Trophoblast cell (in vitro differentiated cells and primary cell): Measurements from ENCODE around the gene C18orf63.
"Not testable (repeated sequence)": the region's sequence is repeated elsewhere in the genome, so short reads cannot be mapped to it uniquely, and the experiment has no call there.

Experiments used
- DNase-seq, 2 donors: peaks; one replicate each; pipeline ENCODE4 v3.0.0-alpha.2; 2016
- H2AFZ ChIP-seq: 2 replicates; pipeline ENCODE4 v1.6.1; 2013; ENCODE audit warnings: low read length, moderate library complexity, mild to moderate bottlenecking; ENCODE audit not compliant: insufficient read depth, poor library complexity
- H2AK5ac ChIP-seq: 2 replicates; pipeline ENCODE4 v1.6.1; 2013; ENCODE audit warnings: mild to moderate bottlenecking, low read length
- H2BK120ac ChIP-seq: 2 replicates; pipeline ENCODE4 v1.6.1; 2013; ENCODE audit warnings: low read length, mild to moderate bottlenecking, moderate library complexity; ENCODE audit not compliant: insufficient read depth, poor library complexity
- H2BK12ac ChIP-seq: 2 replicates; pipeline ENCODE4 v1.6.1; 2013; ENCODE audit warnings: mild to moderate bottlenecking, low read length, moderate library complexity
- H2BK5ac ChIP-seq: 2 replicates; pipeline ENCODE4 v1.6.1; 2013; ENCODE audit warnings: low read length, low read depth, moderate library complexity, mild to moderate bottlenecking; ENCODE audit not compliant: poor library complexity
- H3K14ac ChIP-seq: 2 replicates; pipeline ENCODE4 v1.6.1; 2013; ENCODE audit warnings: mild to moderate bottlenecking, low read length
- H3K18ac ChIP-seq: 2 replicates; pipeline ENCODE4 v1.6.1; 2013; ENCODE audit warnings: mild to moderate bottlenecking, low read length
- H3K23ac ChIP-seq: 2 replicates; pipeline ENCODE4 v1.6.1; 2013; ENCODE audit warnings: low read length
- H3K27ac ChIP-seq: 2 replicates; pipeline ENCODE4 v1.5.1; 2013; ENCODE audit warnings: low read depth, mild to moderate bottlenecking, inconsistent platforms, low read length, moderate library complexity
- H3K27me3 ChIP-seq: 2 replicates; pipeline ENCODE4 v1.6.1; 2013; ENCODE audit warnings: inconsistent platforms, mild to moderate bottlenecking, low read length, moderate library complexity; ENCODE audit not compliant: insufficient read depth
- H3K36me3 ChIP-seq, 2 experiments: 1 replicate in 1 of 2; 2 replicates in 1 of 2; pipeline ENCODE4 v1.6.1; 2013; ENCODE audit warnings: low read length in 2 of 2, mild to moderate bottlenecking in 2 of 2, moderate library complexity in 1 of 2; ENCODE audit not compliant: insufficient read depth in 2 of 2, control insufficient read depth in 1 of 2
- H3K4ac ChIP-seq: 2 replicates; pipeline ENCODE4 v1.6.1; 2013; ENCODE audit warnings: low read depth, mild to moderate bottlenecking, low read length, moderate library complexity
- H3K4me1 ChIP-seq, 2 experiments: 1 replicate in 1 of 2; 2 replicates in 1 of 2; pipeline ENCODE4 v1.6.1; 2013; ENCODE audit warnings: low read length in 2 of 2, mild to moderate bottlenecking in 2 of 2, moderate library complexity in 1 of 2; ENCODE audit not compliant: insufficient read depth in 2 of 2, control insufficient read depth in 1 of 2
- H3K4me2 ChIP-seq: 2 replicates; pipeline ENCODE4 v1.6.1; 2013; ENCODE audit warnings: inconsistent platforms, mild to moderate bottlenecking, low read length, moderate library complexity
- H3K4me3 ChIP-seq: 2 replicates; pipeline ENCODE4 v1.5.1; 2013; ENCODE audit warnings: mild to moderate bottlenecking, low read depth, low read length, inconsistent platforms
- H3K79me1 ChIP-seq: one replicate; pipeline ENCODE4 v1.6.1; 2013; ENCODE audit warnings: low read length
- H3K79me2 ChIP-seq: 2 replicates; pipeline ENCODE4 v1.6.1; 2013; ENCODE audit warnings: low read length, mild to moderate bottlenecking; ENCODE audit not compliant: control insufficient read depth, insufficient read depth, poor library complexity
- H3K9ac ChIP-seq: 2 replicates; pipeline ENCODE4 v1.6.1; 2013; ENCODE audit warnings: mild to moderate bottlenecking, low read length
- H3K9me3 ChIP-seq: 2 replicates; pipeline ENCODE4 v1.6.1; 2013; ENCODE audit warnings: low read depth, mild to moderate bottlenecking, control low read depth, inconsistent platforms, low read length; ENCODE audit not compliant: insufficient read depth
- H4K12ac ChIP-seq: 2 replicates; pipeline ENCODE4 v1.6.1; 2013; ENCODE audit warnings: low read depth, mild to moderate bottlenecking, low read length, moderate library complexity
- H4K8ac ChIP-seq: 2 replicates; pipeline ENCODE4 v1.6.1; 2013; ENCODE audit warnings: low read depth, mild to moderate bottlenecking, low read length, moderate library complexity
- H4K91ac ChIP-seq: one replicate; pipeline ENCODE4 v1.6.1; 2013; ENCODE audit warnings: low read depth, mild to moderate bottlenecking, low read length, moderate library complexity
- WGBS: extraction: QIAGEN DNeasy Blood & Tissue Kit; methylation state at CpG from one replicate; pipeline ENCODE4 v1.1.7; 2013; ENCODE audit warnings: missing lambda C conversion rate; ENCODE audit not compliant: insufficient read length, insufficient coverage; ENCODE audit errors: extremely low coverage; 5-methylcytosine and 5-hydroxymethylcytosine counted together

The C18orf63 gene

GRCh38 chr18:74326791-74327190, 11.2 kb downstream of the C18orf63 start:
- not testable (repeated sequence) for H2AK5ac ChIP-seq, H3K4me1 ChIP-seq, H4K12ac ChIP-seq, H3K4me2 ChIP-seq, H3K36me3 ChIP-seq, H3K23ac ChIP-seq, H3K14ac ChIP-seq, H3K27me3 ChIP-seq, H2BK120ac ChIP-seq, H2BK12ac ChIP-seq, H3K79me2 ChIP-seq, H2BK5ac ChIP-seq, DNase-seq, H3K79me1 ChIP-seq, H4K91ac ChIP-seq, H3K27ac ChIP-seq, H3K4ac ChIP-seq, H3K4me3 ChIP-seq, H2AFZ ChIP-seq, H3K9ac ChIP-seq, H3K9me3 ChIP-seq, H4K8ac ChIP-seq, H3K18ac ChIP-seq
- no CpG with 5 or more reads among the region's 3 CpGs for WGBS

DNA sequence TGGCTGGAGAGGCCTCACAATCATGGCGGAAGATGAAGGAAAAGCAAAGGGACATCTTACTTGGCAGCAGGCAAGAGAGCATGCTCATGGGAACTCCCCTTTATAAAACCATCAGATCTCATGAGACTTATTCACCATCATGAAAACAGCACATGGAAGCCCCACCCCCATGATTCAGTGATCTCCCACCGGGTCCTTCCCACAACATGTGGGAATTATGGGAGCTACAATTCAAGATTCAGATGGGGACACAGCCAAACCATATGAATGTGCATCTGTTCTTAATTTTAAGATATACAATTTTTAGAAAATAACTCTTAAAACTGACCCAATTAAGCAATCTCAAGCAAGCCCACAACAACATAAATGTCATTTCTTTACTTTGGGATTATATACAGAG, 12.6 kb downstream of the C18orf63 start:
- H2AFZ ChIP-seq = no peak overlapping the region
- no peak overlapping the region for H3K23ac ChIP-seq
- H3K9me3 ChIP-seq = no peaks in the 10 kb centered on the region
- no peak overlapping the region for H4K8ac ChIP-seq
- H2BK12ac ChIP-seq = no peak overlapping the region
- H2BK120ac ChIP-seq = no peak overlapping the region
- H3K4ac ChIP-seq = no peak overlapping the region
- no peaks in the 10 kb centered on the region for H3K79me1 ChIP-seq
- no peak overlapping the region for H3K27ac ChIP-seq
- no CpG with 5 or more reads among the region's 2 CpGs for WGBS
- no peak overlapping the region for H3K4me3 ChIP-seq
- H3K9ac ChIP-seq = no peak overlapping the region
- H3K18ac ChIP-seq = no peak overlapping the region
- H3K36me3 ChIP-seq = no peaks in the 10 kb centered on the region
- no peak overlapping the region for H4K12ac ChIP-seq
- H3K27me3 ChIP-seq = no peaks in the 10 kb centered on the region
- H2BK5ac ChIP-seq = no peak overlapping the region
- no peaks in the 10 kb centered on the region for H3K4me1 ChIP-seq
- H3K14ac ChIP-seq = no peak overlapping the region
- no peak overlapping the region for H4K91ac ChIP-seq
- no peaks in the 10 kb centered on the region for H3K79me2 ChIP-seq
- no peak for DNase-seq
- no peak overlapping the region for H3K4me2 ChIP-seq
- no peak overlapping the region for H2AK5ac ChIP-seq

GRCh38 chr18:74329688-74330205, 14.1 kb downstream of the C18orf63 start:
- Histone ChIP-seq H4K91ac (no peak overlapping the region), H2AFZ (no peak overlapping the region), H3K4me1 (no peaks in the 10 kb centered on the region), H2BK12ac (no peak overlapping the region), H3K27me3 (no peaks in the 10 kb centered on the region), H3K14ac (no peak overlapping the region), H2AK5ac (no peak overlapping the region), H3K79me1 (no peaks in the 10 kb centered on the region), H3K27ac (no peak overlapping the region), H4K12ac (no peak overlapping the region), H3K9me3 (no peaks in the 10 kb centered on the region), H3K4ac (no peak overlapping the region), H2BK120ac (no peak overlapping the region), H3K4me2 (no peak overlapping the region), H3K9ac (no peak overlapping the region), H3K79me2 (no peaks in the 10 kb centered on the region), H3K23ac (peak overlapping the region; percentile 89), H3K36me3 (no peaks in the 10 kb centered on the region), H4K8ac (no peak overlapping the region), H2BK5ac (no peak overlapping the region), H3K4me3 (no peak overlapping the region), H3K18ac (no peak overlapping the region)
- no peak for DNase-seq
- WGBS = no CpG with 5 or more reads among the region's 1 CpG

- Histone ChIP-seq H2BK12ac (no peak overlapping the region), H3K14ac (no peak overlapping the region), H3K18ac (no peak overlapping the region), H2AK5ac (no peak overlapping the region), H3K36me3 (no peaks in the 10 kb centered on the region), H3K79me2 (no peaks in the 10 kb centered on the region), H2BK5ac (no peak overlapping the region), H3K23ac (no peak overlapping the region), H4K91ac (no peak overlapping the region), H3K4me3 (no peak overlapping the region), H4K8ac (no peak overlapping the region), H3K79me1 (no peaks in the 10 kb centered on the region), H2BK120ac (no peak overlapping the region), H2AFZ (no peak overlapping the region), H3K27me3 (no peaks in the 10 kb centered on the region), H4K12ac (no peak overlapping the region), H3K27ac (no peak overlapping the region), H3K4me1 (no peaks in the 10 kb centered on the region), H3K9ac (no peak overlapping the region), H3K4ac (no peak overlapping the region), H3K9me3 (no peaks in the 10 kb centered on the region), H3K4me2 (no peak overlapping the region)
- peak; percentile 8 to 47 for DNase-seq
- WGBS = no CpG with 5 or more reads among the region's 2 CpGs
Observed at GRCh38 chr18:74331404-74331803, 15.8 kb downstream of the C18orf63 start.
